ENCODE results near the gene SLC47A1.
"Not testable (repeated sequence)": the region's sequence is repeated elsewhere in the genome, so short reads cannot be mapped to it uniquely, and the experiment has no call there.

The SLC47A1 gene

GRCh38 chr17:19533718-19534561 lies at the start of gene SLC47A1:
SLC47A1 (plus strand) TSS chr17:19533854; CDS start chr17:19533940, 86 bp downstream.
- H3K9me3 ChIP-seq (ENCODE audit: control insufficient read depth, low read length) = no peaks in the 10 kb centered on the region
- no peak within 1 kb of the TSS for H3K4me3 ChIP-seq (ENCODE audit: low read length)
- H3K4me1 ChIP-seq (ENCODE audit: control insufficient read depth, insufficient read depth, low read length) = peaks cover 5% of the 10 kb centered on the region
- H3K9ac ChIP-seq (ENCODE audit: low read length) = no peak within 1 kb of the TSS
- H3K27me3 ChIP-seq (ENCODE audit: control insufficient read depth, insufficient read depth, low read length) = peaks cover 28% of the 10 kb centered on the region
- no peaks in the 10 kb centered on the region for H3K36me3 ChIP-seq (ENCODE audit: control insufficient read depth, insufficient read depth, low read length)

- H3K36me3 ChIP-seq (ENCODE audit: control insufficient read depth, insufficient read depth, low read length) = no peaks in the 10 kb centered on the region
- H3K9me3 ChIP-seq (ENCODE audit: control insufficient read depth, low read length) = no peaks in the 10 kb centered on the region
- H3K27me3 ChIP-seq (ENCODE audit: control insufficient read depth, insufficient read depth, low read length) = no peaks in the 10 kb centered on the region
- H3K4me1 ChIP-seq (ENCODE audit: control insufficient read depth, insufficient read depth, low read length) = no peaks in the 10 kb centered on the region
- H3K9ac ChIP-seq (ENCODE audit: low read length) = no peak overlapping the region
- no peak overlapping the region for H3K4me3 ChIP-seq (ENCODE audit: low read length)
Observed at GRCh38 chr17:19485800-19486340, 47.8 kb upstream of the SLC47A1 start.

GRCh38 chr17:19486351-19487023 lies 47.2 kb upstream of the SLC47A1 start:
- Histone ChIP-seq H3K4me1 (ENCODE audit: control insufficient read depth, insufficient read depth, low read length) (no peaks in the 10 kb centered on the region), H3K36me3 (ENCODE audit: control insufficient read depth, insufficient read depth, low read length) (no peaks in the 10 kb centered on the region), H3K27me3 (ENCODE audit: control insufficient read depth, insufficient read depth, low read length) (no peaks in the 10 kb centered on the region), H3K4me3 (ENCODE audit: low read length) (no peak overlapping the region), H3K9me3 (ENCODE audit: control insufficient read depth, low read length) (no peaks in the 10 kb centered on the region), H3K9ac (ENCODE audit: low read length) (no peak overlapping the region)

- Histone ChIP-seq H3K9me3 (ENCODE audit: control insufficient read depth, low read length) (no peaks in the 10 kb centered on the region), H3K36me3 (ENCODE audit: control insufficient read depth, insufficient read depth, low read length) (no peaks in the 10 kb centered on the region), H3K4me1 (ENCODE audit: control insufficient read depth, insufficient read depth, low read length) (no peaks in the 10 kb centered on the region), H3K27me3 (ENCODE audit: control insufficient read depth, insufficient read depth, low read length) (no peaks in the 10 kb centered on the region), H3K9ac (ENCODE audit: low read length) (no peak overlapping the region), H3K4me3 (ENCODE audit: low read length) (no peak overlapping the region)
Observed at GRCh38 chr17:19487024-19487600, 46.5 kb upstream of the SLC47A1 start.

- no peak overlapping the region for H3K9ac ChIP-seq (ENCODE audit: low read length)
- no peak overlapping the region for H3K4me3 ChIP-seq (ENCODE audit: low read length)
- H3K4me1 ChIP-seq (ENCODE audit: control insufficient read depth, insufficient read depth, low read length) = no peaks in the 10 kb centered on the region
- H3K27me3 ChIP-seq (ENCODE audit: control insufficient read depth, insufficient read depth, low read length) = no peaks in the 10 kb centered on the region
- no peaks in the 10 kb centered on the region for H3K9me3 ChIP-seq (ENCODE audit: control insufficient read depth, low read length)
- no peaks in the 10 kb centered on the region for H3K36me3 ChIP-seq (ENCODE audit: control insufficient read depth, insufficient read depth, low read length)
Observed at GRCh38 chr17:19492141-19492540, 41.5 kb upstream of the SLC47A1 start.

GRCh38 chr17:19494961-19495806 lies 38.5 kb upstream of the SLC47A1 start:
- Histone ChIP-seq H3K27me3 (ENCODE audit: control insufficient read depth, insufficient read depth, low read length) (no peaks in the 10 kb centered on the region), H3K4me1 (ENCODE audit: control insufficient read depth, insufficient read depth, low read length) (no peaks in the 10 kb centered on the region), H3K36me3 (ENCODE audit: control insufficient read depth, insufficient read depth, low read length) (no peaks in the 10 kb centered on the region), H3K9ac (ENCODE audit: low read length) (no peak overlapping the region), H3K9me3 (ENCODE audit: control insufficient read depth, low read length) (no peaks in the 10 kb centered on the region), H3K4me3 (ENCODE audit: low read length) (no peak overlapping the region)

- no peaks in the 10 kb centered on the region for H3K9me3 ChIP-seq (ENCODE audit: control insufficient read depth, low read length)
- H3K27me3 ChIP-seq (ENCODE audit: control insufficient read depth, insufficient read depth, low read length) = peaks cover 4% of the 10 kb centered on the region
- H3K4me3 ChIP-seq (ENCODE audit: low read length) = no peak overlapping the region
- H3K4me1 ChIP-seq (ENCODE audit: control insufficient read depth, insufficient read depth, low read length) = no peaks in the 10 kb centered on the region
- H3K9ac ChIP-seq (ENCODE audit: low read length) = no peak overlapping the region
- H3K36me3 ChIP-seq (ENCODE audit: control insufficient read depth, insufficient read depth, low read length) = no peaks in the 10 kb centered on the region
Observed at GRCh38 chr17:19495828-19496528, 37.7 kb upstream of the SLC47A1 start.

- H3K36me3 ChIP-seq (ENCODE audit: control insufficient read depth, insufficient read depth, low read length) = no peaks in the 10 kb centered on the region
- H3K9ac ChIP-seq (ENCODE audit: low read length) = no peak overlapping the region
- H3K9me3 ChIP-seq (ENCODE audit: control insufficient read depth, low read length) = no peaks in the 10 kb centered on the region
- H3K4me1 ChIP-seq (ENCODE audit: control insufficient read depth, insufficient read depth, low read length) = no peaks in the 10 kb centered on the region
- peaks cover 4% of the 10 kb centered on the region for H3K27me3 ChIP-seq (ENCODE audit: control insufficient read depth, insufficient read depth, low read length)
- no peak overlapping the region for H3K4me3 ChIP-seq (ENCODE audit: low read length)
Observed at GRCh38 chr17:19497624-19498023, 36.0 kb upstream of the SLC47A1 start.

- Histone ChIP-seq H3K4me3 (ENCODE audit: low read length) (no peak overlapping the region), H3K9ac (ENCODE audit: low read length) (no peak overlapping the region), H3K9me3 (ENCODE audit: control insufficient read depth, low read length) (no peaks in the 10 kb centered on the region), H3K36me3 (ENCODE audit: control insufficient read depth, insufficient read depth, low read length) (no peaks in the 10 kb centered on the region), H3K4me1 (ENCODE audit: control insufficient read depth, insufficient read depth, low read length) (no peaks in the 10 kb centered on the region), H3K27me3 (ENCODE audit: control insufficient read depth, insufficient read depth, low read length) (peaks cover 4% of the 10 kb centered on the region)
Observed at GRCh38 chr17:19501219-19501618, 32.4 kb upstream of the SLC47A1 start.

- H3K4me3 ChIP-seq (ENCODE audit: low read length) = no peak overlapping the region
- H3K9me3 ChIP-seq (ENCODE audit: control insufficient read depth, low read length) = no peaks in the 10 kb centered on the region
Observed at GRCh38 chr17:19502517-19502916, 31.1 kb upstream of the SLC47A1 start.

GRCh38 chr17:19505561-19505960 lies 28.1 kb upstream of the SLC47A1 start:
- H3K9me3 ChIP-seq (ENCODE audit: control insufficient read depth, low read length); H3K27me3 ChIP-seq (ENCODE audit: control insufficient read depth, insufficient read depth, low read length); H3K9ac ChIP-seq (ENCODE audit: low read length); H3K4me1 ChIP-seq (ENCODE audit: control insufficient read depth, insufficient read depth, low read length); H3K36me3 ChIP-seq (ENCODE audit: control insufficient read depth, insufficient read depth, low read length); H3K4me3 ChIP-seq (ENCODE audit: low read length): not testable (repeated sequence)

More at GRCh38 chr17:19502517-19502916, 31.1 kb upstream of the SLC47A1 start:
- Histone ChIP-seq H3K9ac (ENCODE audit: low read length) (no peak overlapping the region), H3K27me3 (ENCODE audit: control insufficient read depth, insufficient read depth, low read length) (peaks cover 4% of the 10 kb centered on the region), H3K36me3 (ENCODE audit: control insufficient read depth, insufficient read depth, low read length) (no peaks in the 10 kb centered on the region), H3K4me1 (ENCODE audit: control insufficient read depth, insufficient read depth, low read length) (no peaks in the 10 kb centered on the region)

Data from mucosa of stomach (tissue), 1 donor.